ENCODE data around the gene DSCAML1.

Gene DSCAML1

GRCh38 chr11:117634756-117635603, 162.0 kb downstream of the DSCAML1 start:
- no peak overlapping the region for H3K4me3 ChIP-seq (ENCODE audit: low read depth, low read length)
- TF ChIP-seq, protein P1, sequence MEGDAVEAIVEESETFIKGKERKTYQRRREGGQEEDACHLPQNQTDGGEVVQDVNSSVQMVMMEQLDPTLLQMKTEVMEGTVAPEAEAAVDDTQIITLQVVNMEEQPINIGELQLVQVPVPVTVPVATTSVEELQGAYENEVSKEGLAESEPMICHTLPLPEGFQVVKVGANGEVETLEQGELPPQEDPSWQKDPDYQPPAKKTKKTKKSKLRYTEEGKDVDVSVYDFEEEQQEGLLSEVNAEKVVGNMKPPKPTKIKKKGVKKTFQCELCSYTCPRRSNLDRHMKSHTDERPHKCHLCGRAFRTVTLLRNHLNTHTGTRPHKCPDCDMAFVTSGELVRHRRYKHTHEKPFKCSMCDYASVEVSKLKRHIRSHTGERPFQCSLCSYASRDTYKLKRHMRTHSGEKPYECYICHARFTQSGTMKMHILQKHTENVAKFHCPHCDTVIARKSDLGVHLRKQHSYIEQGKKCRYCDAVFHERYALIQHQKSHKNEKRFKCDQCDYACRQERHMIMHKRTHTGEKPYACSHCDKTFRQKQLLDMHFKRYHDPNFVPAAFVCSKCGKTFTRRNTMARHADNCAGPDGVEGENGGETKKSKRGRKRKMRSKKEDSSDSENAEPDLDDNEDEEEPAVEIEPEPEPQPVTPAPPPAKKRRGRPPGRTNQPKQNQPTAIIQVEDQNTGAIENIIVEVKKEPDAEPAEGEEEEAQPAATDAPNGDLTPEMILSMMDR (conservative IDR thresholded peaks at IDR 0.05; ENCODE audit: low read depth, low read length) = no peak
- no peak for DNase-seq (ENCODE audit: low read depth)

- TF ChIP-seq, protein P1 (conservative IDR thresholded peaks at IDR 0.05; ENCODE audit: low read depth, low read length) = no peak
- no peak overlapping the region for H3K4me3 ChIP-seq (ENCODE audit: low read depth, low read length)
These were observed 162.8 kb downstream of the DSCAML1 start for GRCh38 chr11:117633976-117634755.

GRCh38 chr11:117633186-117633754, 163.7 kb downstream of the DSCAML1 start:
- DNase-seq (ENCODE audit: low read depth) = no peak
- no peak overlapping the region for H3K4me3 ChIP-seq (ENCODE audit: low read depth, low read length)
- TF ChIP-seq, protein P1 (conservative IDR thresholded peaks at IDR 0.05; ENCODE audit: low read depth, low read length) = no peak

More at GRCh38 chr11:117633976-117634755, 162.8 kb downstream of the DSCAML1 start:
- DNase-seq (ENCODE audit: low read depth) = no peak

DNA sequence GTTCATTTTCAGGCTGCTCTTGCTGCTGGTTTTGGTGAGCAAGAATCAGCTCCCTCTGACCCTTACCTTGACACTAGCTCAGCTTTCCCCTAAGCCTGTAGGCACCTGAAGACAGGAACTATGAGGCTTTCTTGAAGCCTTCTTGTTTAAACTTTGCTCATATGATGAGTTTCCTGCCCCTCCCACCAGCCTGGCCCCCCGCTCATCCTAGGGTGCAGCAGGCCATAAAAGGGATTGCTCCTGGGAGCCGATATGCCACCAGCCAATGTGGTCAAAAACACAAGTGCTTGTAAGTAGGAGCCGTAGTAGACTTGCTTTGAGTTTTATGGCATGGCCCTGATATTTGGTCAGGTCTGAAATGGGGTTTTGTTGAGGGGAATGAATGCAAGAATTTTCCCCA, 164.7 kb downstream of the DSCAML1 start:
- no peak overlapping the region for H3K4me3 ChIP-seq (ENCODE audit: low read depth, low read length)
- TF ChIP-seq, protein P1 (conservative IDR thresholded peaks at IDR 0.05; ENCODE audit: low read depth, low read length) = no peak
- DNase-seq (ENCODE audit: low read depth) = no peak

GRCh38 chr11:117631336-117632140, 165.5 kb downstream of the DSCAML1 start:
- no peak overlapping the region for H3K4me3 ChIP-seq (ENCODE audit: low read depth, low read length)
- peak; percentile 4 for DNase-seq (ENCODE audit: low read depth)
- TF ChIP-seq, protein P1 (conservative IDR thresholded peaks at IDR 0.05; ENCODE audit: low read depth, low read length) = no peak

- TF ChIP-seq, protein P1 (conservative IDR thresholded peaks at IDR 0.05; ENCODE audit: low read depth, low read length) = no peak
- DNase-seq (ENCODE audit: low read depth) = no peak
- H3K4me3 ChIP-seq (ENCODE audit: low read depth, low read length) = no peak overlapping the region
These were observed 167.0 kb downstream of the DSCAML1 start for GRCh38 chr11:117629891-117630538.

Measured in choroid plexus epithelial cell (primary cell).